KG1 (cell line): ENCODE results near the gene RRM1.
"Not testable (repeated sequence)": the region's sequence is repeated elsewhere in the genome, so short reads cannot be mapped to it uniquely, and the experiment has no call there.

ENCODE experiments used
- DNase-seq: peaks from one replicate; lab custom pipeline; 2025; lab: John Stamatoyannopoulos, UW

RRM1 gene

DNA sequence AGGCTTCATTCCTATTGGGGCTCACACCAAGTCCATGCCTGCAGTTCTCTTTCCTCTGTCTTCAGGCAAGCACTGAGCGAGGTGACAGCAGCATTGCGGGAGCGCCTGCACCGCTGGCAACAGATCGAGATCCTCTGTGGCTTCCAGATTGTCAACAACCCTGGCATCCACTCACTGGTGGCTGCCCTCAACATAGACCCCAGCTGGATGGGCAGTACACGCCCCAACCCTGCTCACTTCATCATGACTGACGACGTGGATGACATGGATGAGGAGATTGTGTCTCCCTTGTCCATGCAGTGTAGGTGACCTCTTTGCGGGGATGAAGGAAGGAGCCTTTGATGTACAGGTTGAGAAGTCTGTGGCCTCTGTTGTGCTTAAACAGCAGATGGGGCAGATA is 11.4 kb upstream of the RRM1 start:
- DNase-seq: no peak

DNA sequence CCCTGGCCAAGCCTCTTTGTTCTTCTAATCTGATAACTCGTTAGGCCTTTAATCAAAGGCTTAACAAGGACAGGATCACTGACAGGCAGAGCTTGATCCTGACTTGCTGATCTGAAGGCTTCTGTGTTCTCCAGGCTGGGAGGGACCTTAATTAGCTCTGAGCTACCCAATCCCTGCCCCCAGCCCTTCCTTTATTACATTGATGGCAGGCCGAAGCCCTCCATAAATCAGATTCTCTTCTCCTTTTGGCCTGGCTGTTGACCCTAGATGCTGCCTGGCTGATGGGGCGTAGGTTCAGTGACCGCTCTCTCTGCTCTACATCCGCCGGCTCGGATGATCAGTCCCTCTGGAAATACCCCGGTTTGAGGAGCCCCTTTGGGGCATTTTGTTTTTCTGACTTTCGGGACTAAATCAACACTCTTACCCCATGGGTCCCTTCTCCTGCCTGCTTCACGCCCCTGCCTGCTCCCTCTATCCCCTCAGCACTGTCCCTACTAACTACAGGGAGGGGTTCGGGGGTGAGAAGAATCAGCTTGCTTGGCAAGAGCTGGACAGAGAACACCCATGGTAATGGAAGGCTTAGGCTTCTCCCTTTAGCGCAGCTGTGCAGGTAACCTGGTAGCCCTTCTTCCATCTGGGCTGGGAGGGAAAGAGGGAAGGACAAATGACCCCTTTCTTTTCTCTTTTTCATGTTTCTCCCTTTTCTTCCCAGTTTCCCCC is 10.0 kb upstream of the RRM1 start:
- DNase-seq: no peak

DNA sequence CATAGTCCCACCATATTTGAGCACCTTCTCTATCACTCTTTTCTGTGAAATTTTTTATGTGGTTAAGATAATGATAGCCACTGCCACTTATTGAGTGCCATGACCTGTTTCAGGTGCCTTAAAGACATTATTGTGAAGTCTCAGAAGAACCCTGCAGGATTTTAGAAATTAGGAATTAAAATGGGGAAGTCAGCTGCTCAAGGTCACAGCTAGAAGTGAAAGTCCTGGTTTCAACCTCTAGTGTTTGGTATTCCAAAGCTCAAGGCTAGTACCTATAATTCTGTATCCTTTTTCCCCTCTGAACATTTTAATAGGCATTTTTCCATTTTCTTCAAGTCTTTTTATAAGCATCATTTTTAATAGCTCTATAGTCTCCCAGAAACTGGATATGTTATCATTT is 9.0 kb upstream of the RRM1 start:
- DNase-seq: no peak

DNA sequence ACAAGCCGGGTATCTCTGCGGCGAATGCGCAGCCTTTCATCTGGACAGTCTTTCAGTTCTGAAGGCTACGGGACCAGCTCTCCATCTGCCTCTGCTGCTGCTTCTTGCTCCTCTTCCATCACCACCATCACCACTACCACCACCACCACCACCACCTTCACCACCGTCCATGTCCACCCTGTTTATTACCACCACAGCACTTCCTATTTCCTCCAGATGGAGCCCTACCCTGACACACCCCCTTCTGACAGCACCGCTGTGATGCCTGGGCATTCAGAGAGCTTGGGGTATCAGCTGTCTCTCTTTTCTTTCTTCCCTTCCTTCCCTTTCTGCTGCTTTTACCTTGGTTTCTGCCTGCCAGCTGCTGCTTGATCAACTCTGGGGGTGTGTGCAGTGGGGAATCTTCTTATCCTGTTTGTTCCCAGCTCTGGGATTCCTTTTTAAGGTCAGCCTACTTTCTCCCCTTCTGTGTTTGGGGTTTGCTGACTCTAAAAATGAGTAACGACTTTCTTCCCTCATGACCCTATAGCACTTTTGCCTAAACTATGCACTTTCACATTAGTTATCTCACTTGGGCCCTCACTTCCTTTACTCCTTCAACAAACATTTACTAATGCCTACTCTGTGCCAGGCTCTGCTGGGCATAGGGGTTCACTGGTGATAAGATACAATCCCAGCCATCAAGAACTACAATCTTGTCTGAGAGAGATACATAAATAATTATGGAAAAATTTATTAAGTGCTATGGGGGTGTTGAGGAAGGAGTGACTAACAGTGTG is 7.8 kb upstream of the RRM1 start:
- no peak for DNase-seq

DNA sequence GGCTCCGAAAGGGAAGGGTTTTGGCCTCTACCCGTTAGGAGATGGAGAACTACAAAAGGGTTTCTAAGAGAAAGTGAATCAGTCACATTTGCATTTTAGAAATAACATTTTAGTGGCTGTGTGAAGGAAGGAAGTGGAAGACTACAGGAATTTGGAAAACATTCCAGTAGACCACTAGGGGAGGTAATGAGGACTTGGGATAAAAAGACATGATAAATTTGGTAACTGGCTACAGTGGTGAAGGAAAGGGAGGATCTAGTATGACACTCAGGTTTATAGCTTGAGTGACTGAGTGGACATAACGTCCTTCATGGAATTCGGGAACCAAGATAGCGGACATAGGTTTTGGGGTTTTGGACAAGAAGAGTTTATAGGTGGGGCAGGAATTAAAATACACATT is 7.0 kb upstream of the RRM1 start:
- DNase-seq: no peak

DNA sequence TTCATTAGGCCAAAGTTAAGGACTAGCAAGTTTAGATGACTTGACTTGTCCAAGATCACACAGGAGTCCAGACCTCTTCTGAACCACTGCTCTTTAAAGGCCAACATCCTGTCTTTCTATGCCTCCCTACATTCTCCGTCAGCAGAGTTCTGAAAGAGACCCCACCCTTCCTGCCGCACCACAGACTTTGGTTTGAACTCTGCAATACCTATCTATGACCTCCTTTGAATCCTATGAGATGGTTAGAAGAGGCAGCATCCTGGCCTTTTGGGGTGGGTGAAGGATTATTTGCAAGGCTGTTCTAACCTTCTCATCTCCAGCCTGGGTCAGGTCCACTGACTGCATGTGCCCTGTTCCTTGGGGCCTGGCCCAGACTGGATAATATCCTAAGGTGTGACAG is 4.3 kb upstream of the RRM1 start:
- no peak for DNase-seq

DNA sequence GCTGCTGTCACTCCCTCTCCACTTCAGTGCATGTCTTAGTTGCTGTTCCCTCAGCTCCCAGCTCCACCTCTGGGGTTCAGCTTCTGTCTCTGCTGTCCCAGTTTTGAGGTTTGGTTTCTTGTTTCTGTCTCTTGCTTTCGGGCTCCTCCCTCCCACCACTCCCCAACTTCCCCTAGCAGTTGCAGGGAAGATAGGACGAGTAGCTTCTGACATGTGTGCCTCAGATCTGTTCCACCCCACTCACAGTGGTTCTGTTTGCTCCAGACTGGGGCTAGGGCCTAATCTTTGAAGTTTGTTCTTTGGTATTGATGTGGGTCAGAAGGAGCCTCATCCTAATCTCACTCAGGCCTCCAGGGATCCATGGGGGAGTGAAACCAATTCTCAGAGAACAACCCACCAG is 2.6 kb upstream of the RRM1 start:
- DNase-seq: no peak

DNA sequence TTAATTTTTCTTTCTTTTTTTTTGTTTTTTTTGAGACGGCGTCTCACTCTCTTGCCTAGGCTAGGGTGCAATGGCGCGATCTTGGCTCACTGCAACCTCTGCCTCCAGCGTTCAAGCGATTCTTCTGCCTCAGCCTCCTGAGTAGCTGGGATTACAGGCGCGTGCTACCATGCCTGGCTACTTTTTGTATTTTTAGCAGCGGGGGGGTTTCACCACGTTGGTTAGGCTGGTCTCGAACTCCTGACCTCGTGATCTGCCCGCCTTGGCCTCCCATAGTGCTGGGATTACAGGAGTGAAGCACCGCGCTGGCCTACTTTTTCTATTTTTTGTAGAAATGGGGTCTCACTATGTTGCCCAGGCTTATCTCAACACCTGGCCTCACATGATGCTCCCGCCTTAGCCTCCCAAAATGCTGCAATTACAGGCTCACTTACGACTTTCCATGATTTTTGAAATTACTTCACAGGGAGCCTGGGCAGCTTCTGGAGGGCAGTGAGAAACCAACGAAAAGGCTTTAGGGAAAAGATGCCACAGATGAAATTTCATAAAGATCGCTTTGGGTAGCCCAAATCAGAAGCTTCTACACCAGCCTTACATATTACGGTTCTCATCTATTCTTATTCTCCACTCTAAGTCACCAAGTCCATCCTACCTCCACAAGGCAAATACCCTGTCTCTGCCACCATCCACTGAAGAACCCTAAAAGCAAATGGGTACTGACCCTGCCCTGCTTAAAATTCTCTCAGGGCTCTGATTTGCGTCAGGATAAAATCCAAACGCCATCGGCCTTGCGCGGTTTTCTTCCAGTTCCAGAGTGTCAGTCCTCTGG is 866 bp upstream of the RRM1 start:
- no peak for DNase-seq

DNA sequence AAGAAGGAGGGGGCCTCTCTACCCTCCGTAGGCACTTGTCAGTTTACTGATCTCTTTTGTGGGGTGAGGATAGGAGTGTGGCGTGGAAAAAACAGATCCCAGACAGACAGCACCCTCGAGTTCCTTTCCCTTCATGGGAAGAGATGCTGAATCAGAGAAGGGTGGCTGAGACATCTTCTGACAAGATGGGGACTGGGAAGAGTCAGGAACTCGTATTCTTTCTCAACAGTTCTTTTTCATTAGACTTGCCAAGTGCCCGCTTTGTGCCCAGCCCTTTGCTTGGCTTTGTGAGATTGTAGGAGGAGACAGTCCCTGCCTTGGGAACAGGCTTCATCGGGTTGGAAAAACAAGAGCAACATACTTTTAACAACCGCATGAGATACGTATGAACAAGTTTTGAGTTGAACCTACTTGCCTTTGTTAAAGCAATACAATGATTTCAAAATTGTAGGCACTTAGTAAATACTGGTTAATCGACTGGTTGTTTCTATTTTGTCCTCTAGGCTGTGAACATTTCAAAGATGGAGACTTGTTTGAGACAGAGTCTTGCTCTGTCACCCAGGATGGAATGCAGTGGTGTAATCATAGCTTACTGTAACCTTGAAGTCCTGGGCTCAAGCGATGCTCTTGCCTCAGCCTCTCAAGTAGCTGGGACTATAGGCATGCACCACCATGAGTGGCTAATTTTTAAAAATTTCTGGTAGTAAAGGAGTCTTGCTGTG is 1.1 kb downstream of the RRM1 start:
- no peak for DNase-seq

DNA sequence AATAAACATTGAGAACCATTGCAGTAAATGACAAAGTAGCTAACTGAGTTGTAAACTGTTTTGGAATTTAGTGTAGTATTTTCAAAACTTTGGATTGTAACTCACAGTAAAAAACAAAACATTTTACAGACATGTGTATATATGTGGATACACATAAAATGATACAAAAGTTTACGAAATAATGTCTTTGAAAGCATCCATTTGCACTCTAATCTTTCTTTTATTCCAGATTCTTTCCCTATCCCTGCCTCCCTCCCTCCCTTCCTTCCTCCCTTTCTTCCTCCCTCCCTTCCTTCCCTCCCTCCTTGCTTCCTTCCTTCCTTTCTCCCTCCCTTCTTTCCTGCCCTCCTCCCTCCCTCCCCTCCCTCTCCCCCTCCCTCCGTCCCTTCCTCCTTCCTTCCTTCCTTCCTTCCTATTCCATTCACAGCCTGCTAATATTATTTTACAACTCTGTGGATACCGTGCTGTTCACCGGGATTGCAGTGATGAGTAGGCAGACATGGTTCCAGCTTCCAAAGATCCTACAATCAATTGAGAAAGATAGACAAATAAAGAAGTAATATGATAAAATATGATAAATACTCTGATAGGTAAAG is 3.5 kb downstream of the RRM1 start:
- DNase-seq: no peak

DNA sequence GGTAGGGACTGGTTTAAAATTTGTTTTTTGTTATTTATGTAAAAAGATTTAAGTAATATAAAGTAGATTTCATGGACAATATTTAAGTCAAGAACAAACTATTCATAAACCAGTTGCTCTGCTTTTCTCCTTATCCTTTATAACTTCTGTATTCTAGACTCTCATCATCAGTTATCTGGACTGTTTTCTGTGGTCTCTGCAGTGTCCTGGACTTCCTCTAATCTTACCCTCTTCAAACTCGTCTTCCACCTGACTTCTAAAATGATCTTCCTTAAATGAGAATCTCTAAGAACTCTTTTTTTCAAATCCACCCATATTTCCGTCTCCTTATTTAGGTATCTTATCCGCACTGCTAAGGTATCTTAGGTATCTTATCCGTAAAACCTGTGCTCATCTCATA is 8.1 kb downstream of the RRM1 start:
- DNase-seq: no peak

DNA sequence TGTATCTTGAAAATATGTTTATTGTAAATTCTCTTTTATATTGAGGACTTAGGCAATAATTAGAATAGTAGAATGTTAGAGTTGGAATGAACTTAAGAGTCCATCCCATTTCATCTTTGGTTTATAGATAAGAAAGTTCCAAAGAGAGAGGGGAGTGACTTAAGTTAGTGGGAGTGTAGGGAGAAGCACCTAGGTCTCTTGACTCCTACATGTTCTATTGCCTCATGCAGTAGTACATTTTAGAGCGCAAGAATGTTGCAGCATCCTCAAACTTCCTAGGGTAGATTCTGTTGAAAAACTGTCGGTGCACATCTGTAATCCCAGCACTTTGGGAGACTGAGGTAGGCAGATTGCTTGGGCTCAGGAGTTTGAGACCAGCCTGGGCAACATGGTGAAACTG is 8.7 kb downstream of the RRM1 start:
- no peak for DNase-seq

DNA sequence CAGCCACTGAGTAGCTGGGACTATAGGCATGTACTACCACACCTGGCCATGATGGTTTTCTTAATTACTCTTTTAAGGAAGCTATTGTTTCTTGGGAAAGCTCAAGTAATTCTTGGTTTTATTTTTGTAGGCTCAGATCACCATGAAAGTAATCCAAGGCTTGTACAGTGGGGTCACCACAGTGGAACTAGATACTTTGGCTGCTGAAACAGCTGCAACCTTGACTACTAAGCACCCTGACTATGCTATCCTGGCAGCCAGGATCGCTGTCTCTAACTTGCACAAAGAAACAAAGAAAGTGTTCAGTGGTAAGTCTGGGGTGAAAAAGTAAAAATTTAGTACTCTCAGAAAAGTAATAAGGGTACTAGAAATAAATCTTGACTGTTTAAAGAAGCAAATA is 11.3 kb downstream of the RRM1 start:
- DNase-seq: no peak

DNA sequence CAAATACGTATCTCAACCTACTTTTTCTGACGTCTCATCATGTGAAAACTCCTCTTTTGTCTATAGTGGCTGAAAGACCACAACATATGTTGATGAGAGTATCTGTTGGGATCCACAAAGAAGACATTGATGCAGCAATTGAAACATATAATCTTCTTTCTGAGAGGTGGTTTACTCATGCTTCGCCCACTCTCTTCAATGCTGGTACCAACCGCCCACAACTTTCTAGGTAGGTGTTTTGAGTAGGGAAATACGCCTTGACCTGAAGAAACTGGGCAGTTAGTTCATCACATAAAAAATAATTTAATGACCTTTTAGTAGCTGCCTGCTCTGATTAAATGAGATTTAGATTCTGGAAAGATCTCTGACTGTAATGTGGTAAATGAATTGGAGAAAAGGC is 17.2 kb downstream of the RRM1 start:
- DNase-seq: no peak

DNA sequence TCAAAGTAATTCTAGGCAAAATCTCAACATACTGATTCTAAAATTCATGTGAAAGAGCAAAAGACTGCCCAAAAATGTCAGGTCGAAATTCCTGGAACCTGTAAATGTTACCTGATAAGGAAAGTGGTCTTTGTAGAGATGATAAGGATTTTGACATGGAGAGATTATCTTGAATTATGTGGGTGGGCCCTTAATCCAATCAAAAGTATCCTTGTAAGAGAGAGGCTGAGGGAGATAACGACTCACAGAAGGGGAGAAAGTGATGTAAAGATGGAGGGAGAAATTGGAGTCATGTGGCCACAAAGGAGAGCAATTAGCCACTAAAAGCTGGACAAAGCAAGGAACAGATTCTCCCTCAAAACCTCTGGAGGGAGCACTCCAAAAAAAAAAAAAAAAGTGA is 20.5 kb downstream of the RRM1 start:
- no peak for DNase-seq

DNA sequence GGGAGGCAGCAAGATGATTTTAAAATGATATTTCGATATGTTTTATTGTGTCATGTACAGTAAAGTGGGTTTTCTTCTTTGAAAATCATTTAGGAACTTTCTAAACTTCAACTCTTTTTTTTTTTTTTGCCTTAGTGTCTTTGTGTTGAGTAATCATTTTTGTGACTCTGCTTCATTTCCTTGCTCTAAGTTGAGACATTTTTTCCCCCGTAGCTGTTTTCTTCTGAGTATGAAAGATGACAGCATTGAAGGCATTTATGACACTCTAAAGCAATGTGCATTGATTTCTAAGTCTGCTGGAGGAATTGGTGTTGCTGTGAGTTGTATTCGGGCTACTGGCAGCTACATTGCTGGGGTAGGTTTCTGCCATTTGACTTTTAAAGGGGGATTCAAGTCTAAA is 23.5 kb downstream of the RRM1 start:
- DNase-seq: no peak

DNA sequence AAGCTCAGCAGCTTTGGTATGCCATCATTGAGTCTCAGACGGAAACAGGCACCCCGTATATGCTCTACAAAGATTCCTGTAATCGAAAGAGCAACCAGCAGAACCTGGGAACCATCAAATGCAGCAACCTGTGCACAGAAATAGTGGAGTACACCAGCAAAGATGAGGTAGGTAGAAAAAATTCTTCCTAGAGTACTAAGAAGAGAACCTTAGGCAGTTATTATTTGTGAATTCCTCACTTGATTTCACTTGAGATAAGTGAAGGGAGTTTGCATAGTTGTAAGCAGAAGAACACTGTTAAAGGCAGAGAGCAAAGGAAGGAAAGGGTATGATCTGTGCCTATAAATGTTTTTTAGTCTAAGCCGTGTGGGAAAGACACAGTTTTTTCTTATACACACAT is 28.6 kb downstream of the RRM1 start:
- no peak for DNase-seq

DNA sequence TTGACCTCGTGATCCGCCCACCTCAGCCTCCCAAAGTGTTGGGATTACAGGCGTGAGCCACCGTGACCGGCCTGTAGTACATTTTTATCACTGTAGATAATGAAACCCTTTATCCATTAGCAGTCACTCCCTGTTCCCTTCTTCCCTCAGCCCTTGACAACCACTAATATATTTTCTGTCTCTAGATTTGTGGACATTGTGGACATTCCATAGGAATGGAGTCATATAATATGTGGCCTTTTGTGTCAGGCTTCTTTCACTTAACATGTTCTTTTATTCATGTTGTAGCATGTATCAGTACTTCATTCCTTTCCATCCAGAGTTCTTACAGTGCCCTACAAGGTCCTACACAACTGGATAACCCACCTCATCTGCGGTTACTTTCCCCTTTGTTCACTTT is 30.5 kb downstream of the RRM1 start:
- DNase-seq: no peak

DNA sequence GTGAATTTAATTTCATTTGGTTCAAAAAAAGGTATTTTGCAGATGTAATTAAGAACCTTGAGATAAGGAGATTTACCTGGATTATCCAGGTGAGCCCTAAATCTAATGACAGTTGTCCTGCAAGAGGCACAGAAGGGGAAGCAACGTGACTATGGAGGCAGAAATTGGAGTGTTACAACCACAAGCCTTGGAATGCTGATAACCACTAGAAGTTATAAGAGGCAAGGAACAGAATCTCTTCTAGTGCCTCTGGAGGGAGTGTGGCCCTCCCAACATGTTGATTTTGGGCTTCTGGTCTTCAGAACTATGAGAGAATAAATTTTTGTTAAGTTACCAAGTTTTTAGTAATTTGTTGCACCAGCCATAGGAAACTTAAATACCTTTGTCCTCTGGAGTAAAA is 32.8 kb downstream of the RRM1 start:
- DNase-seq: no peak

DNA sequence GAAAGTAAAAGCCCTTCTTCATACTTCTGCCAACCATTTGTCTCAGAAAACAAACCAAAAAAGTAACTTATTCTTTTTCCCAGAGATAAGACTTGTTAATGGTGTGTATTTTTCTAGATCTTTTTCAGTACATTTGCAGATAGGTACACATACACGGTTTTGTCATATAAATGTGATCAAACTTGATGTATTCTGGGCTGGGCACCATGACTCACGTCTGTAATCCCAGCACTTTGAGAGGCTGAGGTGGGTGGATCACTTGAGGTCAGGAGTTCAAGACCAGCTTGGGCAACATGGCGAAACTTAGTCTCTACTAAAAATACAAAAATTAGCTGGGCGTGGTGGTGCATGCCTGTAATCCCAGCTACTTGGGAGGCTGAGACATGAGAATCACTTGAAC is 35.6 kb downstream of the RRM1 start:
- not testable (repeated sequence) for DNase-seq

DNA sequence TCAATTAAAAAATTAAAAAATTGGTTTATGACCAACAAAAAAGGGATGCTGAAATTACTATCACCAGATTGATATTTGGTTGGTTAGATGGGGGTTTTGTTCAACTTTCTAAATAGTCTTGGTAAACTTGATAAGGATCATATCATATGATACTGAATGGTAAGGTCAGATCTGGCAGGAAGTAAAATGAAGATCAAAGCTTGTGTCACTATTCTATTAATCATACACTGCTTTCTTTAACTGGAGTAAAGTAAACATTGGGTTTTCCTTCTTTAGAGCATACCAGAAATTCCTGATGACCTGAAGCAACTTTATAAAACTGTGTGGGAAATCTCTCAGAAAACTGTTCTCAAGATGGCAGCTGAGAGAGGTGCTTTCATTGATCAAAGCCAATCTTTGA is 40.2 kb downstream of the RRM1 start:
- no peak for DNase-seq

DNA sequence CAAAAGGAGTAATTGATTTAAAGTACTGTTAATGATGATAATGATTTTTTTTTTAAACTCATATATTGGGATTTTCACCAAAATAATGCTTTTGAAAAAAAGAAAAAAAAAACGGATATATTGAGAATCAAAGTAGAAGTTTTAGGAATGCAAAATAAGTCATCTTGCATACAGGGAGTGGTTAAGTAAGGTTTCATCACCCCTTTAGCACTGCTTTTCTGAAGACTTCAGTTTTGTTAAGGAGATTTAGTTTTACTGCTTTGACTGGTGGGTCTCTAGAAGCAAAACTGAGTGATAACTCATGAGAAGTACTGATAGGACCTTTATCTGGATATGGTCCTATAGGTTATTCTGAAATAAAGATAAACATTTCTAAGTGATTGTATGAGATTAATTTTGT is 43.9 kb downstream of the RRM1 start:
- DNase-seq: no peak
